Upper lobe of left lung (tissue), 6 donors: ENCODE results near the gene PSPH. TPM values are rescaled to one million over a fixed set of nuclear protein-coding genes. Genes with fewer than 3 reads are reported as not detected.

Experiments used
- ATAC-seq, 2 donors: fragments of 200-7000 bp; cut with Tn5 transposase; one replicate each; pipeline ENCODE4 v1.9.1; 2022; ENCODE audit warnings: mild to moderate bottlenecking in 2 of 2, moderate library complexity in 2 of 2; ENCODE audit not compliant: low FRiP score in 2 of 2
- DNase-seq, 2 donors: peaks; one replicate each; pipeline ENCODE4 v3.0.0-alpha.2; 2019 to 2020
- H3K27ac ChIP-seq, 4 donors: fragments of 200-600 bp; sonication (generic); one replicate each; pipeline ENCODE4 v1.5.1; 2016 to 2019
- H3K27me3 ChIP-seq, 4 donors: fragments of 200-600 bp; sonication (generic); one replicate each; pipeline ENCODE4 v1.5.1; 2017 to 2019
- H3K36me3 ChIP-seq, 4 donors: fragments of 200-600 bp; sonication (generic); one replicate each; pipeline ENCODE4 v1.5.1; 2016 to 2019
- H3K4me1 ChIP-seq, 4 donors: fragments of 200-600 bp; sonication (generic); one replicate each; pipeline ENCODE4 v1.5.1; 2018 to 2019
- H3K4me3 ChIP-seq, 4 donors: fragments of 200-600 bp; sonication (generic); one replicate each; pipeline ENCODE4 v1.5.1; 2017 to 2019; ENCODE audit warnings: mild to moderate bottlenecking in 2 of 4, moderate library complexity in 1 of 4
- H3K9me3 ChIP-seq, 4 donors: fragments of 200-600 bp; sonication (generic); one replicate each; pipeline ENCODE4 v1.5.1; 2018 to 2019
- CTCF ChIP-seq, 6 experiments: fragments of 450-650 bp in 4 of 6; fragments of 200-600 bp in 2 of 6; sonication (generic) in 2 of 6; IDR thresholded peaks; one replicate each; pipeline ENCODE4 v1.5.1; 2016 to 2019; ENCODE audit warnings: antibody characterized with exemption in 6 of 6
- EP300 ChIP-seq, 4 donors: sonication (generic); formaldehyde crosslinking; IDR thresholded peaks; one replicate each; pipeline ENCODE4 v1.5.1; 2017; ENCODE audit warnings: antibody characterized with exemption in 4 of 4, control low read depth in 2 of 4
- POLR2A ChIP-seq, 4 donors: fragments of 450-650 bp; IDR thresholded peaks; one replicate each; pipeline ENCODE4 v1.5.1; 2016 to 2017; ENCODE audit warnings: antibody characterized with exemption in 4 of 4, mild to moderate bottlenecking in 2 of 4
- POLR2AphosphoS5 ChIP-seq, 2 donors: sonication (generic); formaldehyde crosslinking; IDR thresholded peaks; one replicate each; pipeline ENCODE4 v1.5.1; 2017; ENCODE audit warnings: antibody characterized with exemption in 2 of 2
- WGBS, 2 donors: methylation state at CpG; one replicate each; pipeline ENCODE4 v1.1.5; 2017 to 2018; 5-methylcytosine and 5-hydroxymethylcytosine counted together
- small RNA-seq, 4 donors: library from RNA; depleted of rRNA; stranded (forward); fragments of <200 nt; gene quantifications; one replicate each; pipeline ENCODE3, GENCODE V24; 2016
- total RNA-seq, 6 donors: library from RNA; depleted of rRNA in 4 of 6; stranded (reverse); fragments of >200 nt in 4 of 6; gene quantifications; one replicate each; pipeline versions ENCODE4 v1.1.0 to v1.2.1, GENCODE V29; 2016 to 2021
- donor health status: DM: no; HTN: no; CAD: no; lungs with moderate emphysema.
- donor health status: DM: no; HTN: yes; CAD: no; lungs with severe emphysema.

Gene PSPH
- total RNA-seq, 6 donors from 2014 or later: 6.8 to 18.9 (median 13.5) TPM

DNA sequence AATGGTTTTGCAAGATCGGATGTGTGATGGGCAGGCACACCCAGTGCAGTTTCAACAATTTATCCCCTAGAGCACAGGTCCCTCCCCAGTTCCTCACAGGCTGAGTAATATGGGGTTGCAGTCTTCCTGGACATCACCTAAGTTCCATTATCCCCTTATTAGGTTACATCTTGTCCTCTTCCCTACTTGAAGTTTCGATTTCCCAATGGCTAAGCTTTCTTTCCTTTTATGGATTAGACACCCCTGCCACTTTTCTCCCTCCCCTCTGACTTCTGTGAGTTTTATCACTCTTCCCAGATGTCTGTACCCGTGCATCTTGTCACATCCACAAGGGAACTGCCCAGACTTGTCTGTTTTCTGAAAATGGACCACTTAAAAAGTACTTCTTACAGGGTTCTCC, 89.2 kb downstream of the PSPH start:
- H3K27me3 ChIP-seq: no peaks in the 10 kb centered on the region
- peaks cover 0 to 3% (median 0%) of the 10 kb centered on the region in 4 donors for H3K36me3 ChIP-seq
- ATAC-seq (no peak), DNase-seq (no peak)
- no peak overlapping the region for H3K27ac ChIP-seq
- no peaks in the 10 kb centered on the region for H3K9me3 ChIP-seq
- TF ChIP-seq POLR2AphosphoS5 (IDR thresholded peaks at IDR 0.05) (no peak), EP300 (IDR thresholded peaks at IDR 0.05) (no peak), CTCF (IDR thresholded peaks at IDR 0.05) (no peak), POLR2A (IDR thresholded peaks at IDR 0.05) (no peak)
- peaks cover 20 to 30% (median 21%) of the 10 kb centered on the region in 4 donors for H3K4me1 ChIP-seq
- 76 to 85% methylated on average over 3 of the region's 3 CpGs for WGBS, 2 donors
- no peak overlapping the region for H3K4me3 ChIP-seq

Small RNA genes lying within 50 kb of the gene (small RNA-seq; reads per million reads assigned to genes)
- gene SNORA15 (0 reads per million in 4 donors), gene SNORA22B (0 reads per million in 4 donors)

Other genes starting within 250 kb of the PSPH start
- under 1 TPM in 1 of 6 donors, not detected in 5; 0.06 TPM for gene SEPTIN14, start 188.7 kb downstream of the PSPH start, total RNA-seq
- gene ZNF713, start 164.0 kb downstream of the PSPH start, total RNA-seq: 1 to 10 TPM; 2.1 to 4.2 (median 3.3) TPM
- gene MRPS17, start 99.6 kb downstream of the PSPH start, total RNA-seq: 10 to 100 TPM in 1 of 6 donors, 1 to 10 TPM in 5; 4.8 to 10.5 (median 8.7) TPM
- 10 to 100 TPM; 30.2 to 95.2 (median 64.6) TPM for gene NIPSNAP2, start 86.9 kb downstream of the PSPH start, total RNA-seq
- 100 to 1,000 TPM in 1 of 6 donors, 10 to 100 TPM in 5; 48.4 to 115 (median 67.6) TPM for gene CCT6A, start 321 bp upstream of the PSPH start, total RNA-seq
- 100 to 1,000 TPM in 5 of 6 donors, 10 to 100 TPM in 1; 85.9 to 185 (median 155) TPM for gene SUMF2, start 12.8 kb upstream of the PSPH start, total RNA-seq
- gene PHKG1, start 41.5 kb upstream of the PSPH start, total RNA-seq: 1 to 10 TPM in 2 of 6 donors, under 1 TPM in 3, not detected in 1; 0.30 to 2.4 (median 0.60) TPM
- 100 to 1,000 TPM in 5 of 6 donors, 10 to 100 TPM in 1; 61.8 to 307 (median 203) TPM for gene CHCHD2, start 55.0 kb upstream of the PSPH start, total RNA-seq
- 1 to 10 TPM in 4 of 6 donors, under 1 TPM in 1, not detected in 1; 0.89 to 9.1 (median 1.4) TPM for gene NUPR2, start 65.0 kb upstream of the PSPH start, total RNA-seq